Astrocyte of the cerebellum (primary cell): ENCODE measurements around the gene SPOCK1.

ENCODE experiments used
- DNase-seq: peaks from one replicate; pipeline ENCODE4 v3.0.0-alpha.2; 2011; ENCODE audit warnings: low read depth
- H3K4me3 ChIP-seq: 2 replicates; pipeline ENCODE4 v1.5.1; 2011; ENCODE audit warnings: mild to moderate bottlenecking, low read depth, low read length, moderate library complexity
- in situ Hi-C: cut with HindIII; loops from 2 replicates; pipeline ENCODE4 v1.10.0; 2017; ENCODE audit warnings: low sequenced_read_pairs
- TF ChIP-seq, protein P1 (sequence below): IDR thresholded peaks from 2 replicates; pipeline ENCODE4 v1.5.1; 2012; ENCODE audit warnings: low read length, low read depth, moderate library complexity, mild to moderate bottlenecking; ENCODE audit errors: missing control alignments

The SPOCK1 gene

DNA sequence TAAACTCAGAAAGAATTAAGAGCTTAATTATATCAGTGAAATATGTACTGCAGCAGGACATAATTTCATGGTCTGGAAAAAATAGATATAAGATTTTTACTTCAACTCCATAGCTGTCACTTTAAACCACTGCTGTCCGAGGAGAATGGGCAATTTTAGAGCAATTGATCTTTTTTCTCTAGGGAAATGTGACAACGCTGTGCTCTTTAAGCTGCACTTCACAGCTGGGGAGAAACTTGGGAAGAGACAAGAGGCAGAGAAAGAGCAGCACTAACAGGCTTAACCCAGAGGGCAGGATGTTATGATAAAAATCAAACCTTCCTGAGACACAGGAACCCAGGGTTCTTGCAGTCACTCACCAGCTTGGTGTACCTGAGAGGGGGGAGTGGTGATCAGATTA, 92.0 kb downstream of the SPOCK1 start:
- TF ChIP-seq, protein P1, sequence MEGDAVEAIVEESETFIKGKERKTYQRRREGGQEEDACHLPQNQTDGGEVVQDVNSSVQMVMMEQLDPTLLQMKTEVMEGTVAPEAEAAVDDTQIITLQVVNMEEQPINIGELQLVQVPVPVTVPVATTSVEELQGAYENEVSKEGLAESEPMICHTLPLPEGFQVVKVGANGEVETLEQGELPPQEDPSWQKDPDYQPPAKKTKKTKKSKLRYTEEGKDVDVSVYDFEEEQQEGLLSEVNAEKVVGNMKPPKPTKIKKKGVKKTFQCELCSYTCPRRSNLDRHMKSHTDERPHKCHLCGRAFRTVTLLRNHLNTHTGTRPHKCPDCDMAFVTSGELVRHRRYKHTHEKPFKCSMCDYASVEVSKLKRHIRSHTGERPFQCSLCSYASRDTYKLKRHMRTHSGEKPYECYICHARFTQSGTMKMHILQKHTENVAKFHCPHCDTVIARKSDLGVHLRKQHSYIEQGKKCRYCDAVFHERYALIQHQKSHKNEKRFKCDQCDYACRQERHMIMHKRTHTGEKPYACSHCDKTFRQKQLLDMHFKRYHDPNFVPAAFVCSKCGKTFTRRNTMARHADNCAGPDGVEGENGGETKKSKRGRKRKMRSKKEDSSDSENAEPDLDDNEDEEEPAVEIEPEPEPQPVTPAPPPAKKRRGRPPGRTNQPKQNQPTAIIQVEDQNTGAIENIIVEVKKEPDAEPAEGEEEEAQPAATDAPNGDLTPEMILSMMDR: no peak
- H3K4me3 ChIP-seq: no peak overlapping the region
- no peak for DNase-seq
- in situ Hi-C loops: no loop called here

- DNase-seq: no peak
- in situ Hi-C loops: no loop called here
- H3K4me3 ChIP-seq: no peak overlapping the region
- TF ChIP-seq, protein P1: no peak
Measured at GRCh38 chr5:137405393-137405792, 93.7 kb downstream of the SPOCK1 start.

- TF ChIP-seq, protein P1: no peak
- H3K4me3 ChIP-seq: no peak overlapping the region
- no peak for DNase-seq
- in situ Hi-C loops: no loop called here
Measured at GRCh38 chr5:137403869-137404268, 95.3 kb downstream of the SPOCK1 start.

GRCh38 chr5:137402436-137403187, 96.5 kb downstream of the SPOCK1 start:
- TF ChIP-seq, protein P1: no peak
- in situ Hi-C loops: no loop called here

DNA sequence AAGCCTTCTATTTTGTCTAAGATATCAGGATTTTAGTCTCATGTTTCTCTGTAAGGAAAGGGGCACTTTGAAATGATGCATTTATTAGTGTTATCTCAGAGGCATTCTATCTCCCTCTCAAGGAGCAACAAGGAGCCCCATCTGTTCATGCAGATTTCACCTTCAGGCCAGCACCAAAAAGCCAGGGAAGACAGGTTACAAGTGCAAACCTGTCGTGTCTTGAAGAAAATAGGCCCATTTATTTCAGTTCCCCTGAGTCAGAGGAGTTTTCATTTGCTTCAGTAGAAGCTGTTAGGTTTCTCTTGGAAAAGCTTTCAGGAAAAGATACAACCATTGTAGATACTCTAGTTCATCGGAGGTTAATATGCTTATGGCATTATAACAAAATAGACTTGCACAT, 97.2 kb downstream of the SPOCK1 start:
- no peak for DNase-seq
- TF ChIP-seq, protein P1: no peak
- H3K4me3 ChIP-seq: no peak overlapping the region
- in situ Hi-C loops: no loop called here

More at GRCh38 chr5:137402436-137403187, 96.5 kb downstream of the SPOCK1 start:
- H3K4me3 ChIP-seq: no peak overlapping the region
- no peak for DNase-seq

- in situ Hi-C loops: no loop called here
- DNase-seq: no peak
- no peak overlapping the region for H3K4me3 ChIP-seq
- TF ChIP-seq, protein P1: no peak
Measured at GRCh38 chr5:137400571-137400970, 98.6 kb downstream of the SPOCK1 start.
